ENCODE data around the gene MST1.

DNA sequence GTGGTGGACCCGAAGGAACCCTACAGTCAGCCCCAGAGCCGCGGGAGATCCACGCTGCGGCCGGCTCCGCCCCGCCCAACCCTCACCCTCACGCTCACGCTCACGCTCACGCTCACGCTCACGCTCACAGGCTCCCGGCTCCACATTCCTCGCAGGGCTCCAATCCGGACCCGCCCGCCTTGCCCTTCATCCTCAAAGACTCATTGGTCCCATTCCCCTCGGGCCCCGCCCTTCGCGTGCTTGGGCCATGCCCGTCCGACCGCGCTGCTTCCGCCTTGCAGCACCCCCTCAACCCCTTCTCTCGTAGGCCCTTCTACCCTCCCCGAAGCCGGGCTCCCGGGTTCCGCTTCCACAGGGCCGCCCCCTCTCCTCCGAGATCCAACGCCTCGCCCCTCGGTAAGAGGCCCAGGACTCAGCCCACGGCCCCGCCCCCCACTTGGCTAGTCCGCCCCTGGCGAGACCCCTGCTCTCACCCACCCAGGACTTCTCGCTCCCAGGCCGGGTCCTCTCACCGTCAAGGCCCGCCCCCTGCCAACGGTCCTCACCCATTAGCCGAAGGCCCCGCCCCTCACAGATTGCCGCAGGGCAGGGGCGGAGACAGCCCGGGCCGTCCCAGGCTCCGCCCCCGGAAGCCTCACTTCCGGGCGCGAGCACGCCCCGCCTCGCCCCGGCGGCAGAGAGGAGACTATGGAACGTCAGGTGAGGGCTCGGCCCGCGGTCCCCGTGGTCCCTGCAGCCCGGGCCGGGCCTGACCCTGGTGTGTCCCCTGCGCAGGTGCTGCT is 15.4 kb downstream of the MST1 start, which contains the start of gene APEH:
- TF ChIP-seq CTCF (IDR thresholded peaks at IDR 0.05) (no peak), ZFX (IDR thresholded peaks at IDR 0.05; ENCODE audit: borderline replicate concordance) (no peak)
